Measurements from ENCODE around the gene SCT. TPM values are rescaled to one million over a fixed set of nuclear protein-coding genes. Genes with fewer than 3 reads are reported as not detected.

The SCT gene
- total and polyA plus RNA-seq, 2 of the 8 experiments (the other 6 are each of a cell fraction or from before 2014, with no cell fraction given): 1.7 to 2.0 TPM

DNA sequence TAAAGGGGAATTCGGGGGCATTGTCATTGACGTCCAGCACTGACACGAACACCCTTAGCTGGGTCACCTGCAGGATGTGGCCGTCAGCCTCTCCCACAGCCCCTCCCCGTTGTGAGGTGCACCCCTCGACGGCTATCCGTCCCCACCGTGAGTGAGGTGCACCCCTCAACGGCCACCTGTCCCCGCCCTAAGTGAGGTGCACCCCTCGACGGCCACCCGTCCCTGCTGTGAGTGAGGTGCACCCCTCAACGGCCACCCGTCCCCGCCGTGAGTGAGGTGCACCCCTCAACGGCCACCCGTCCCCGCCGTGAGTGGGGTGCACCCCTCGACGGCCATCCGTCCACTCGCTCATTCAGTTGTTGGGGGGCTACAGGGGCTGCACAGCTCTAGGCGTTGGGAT is 5.1 kb downstream of the SCT start:
- Histone ChIP-seq H4K20me1 (replicated peaks in 1 of 2; ENCODE audit: control insufficient read depth in 1 of 2, insufficient read depth in 2 of 2, low read length in 2 of 2) (peaks cover 0 to 9% of the 10 kb centered on the region in 2 experiments), H3K79me1 (ENCODE audit: low read depth, low read length) (no peaks in the 10 kb centered on the region), H3K27me3 (replicated peaks in 1 of 4; ENCODE audit: control insufficient read depth in 3 of 4, extremely low read depth in 1 of 4, insufficient read depth in 3 of 4, low read length in 3 of 4) (peaks cover 0 to 4% (median 0%) of the 10 kb centered on the region in 4 experiments; a peak in 3 of 7 replicates), H3K36me3 (ENCODE audit: control insufficient read depth in 2 of 4, insufficient read depth in 4 of 4, low read length in 3 of 4) (no peaks in the 10 kb centered on the region), H3K56ac (replicated peaks; ENCODE audit: insufficient read length, low read depth, low read length) (no peak overlapping the region), H3K4me1 (replicated peaks in 1 of 4; ENCODE audit: control insufficient read depth in 3 of 4, insufficient read depth in 4 of 4, low read length in 3 of 4) (peaks cover 0 to 6% (median 1%) of the 10 kb centered on the region in 4 experiments; a peak in 3 of 7 replicates), H2BK20ac (ENCODE audit: low read length) (no peak overlapping the region), H3K4ac (replicated peaks; ENCODE audit: insufficient read length, low read depth, low read length) (no peak overlapping the region), H3K14ac (ENCODE audit: insufficient read length) (no peak overlapping the region), H2AFZ (ENCODE audit: low read length) (no peak overlapping the region), H3K4me3 (ENCODE audit: extremely low read depth in 1 of 4, insufficient read depth in 2 of 4, low read depth in 3 of 4, low read length in 4 of 4) (no peak overlapping the region), H3K18ac (ENCODE audit: extremely low read depth, low read length) (no peak overlapping the region), H2BK5ac (ENCODE audit: low read depth, low read length) (no peak overlapping the region; the same call in 1 of the 2 replicates), H3K79me2 (ENCODE audit: control insufficient read depth in 1 of 2, insufficient read depth in 2 of 2, low read length in 2 of 2) (no peaks in the 10 kb centered on the region), H3K23me2 (ENCODE audit: low read depth, low read length) (no peaks in the 10 kb centered on the region; the same call in 1 of the 2 replicates), H3K23ac (ENCODE audit: insufficient read length) (no peak overlapping the region), H3K9ac (replicated peaks in 1 of 4; ENCODE audit: extremely low read depth in 1 of 4, low read depth in 3 of 4, low read length in 3 of 4) (no peak overlapping the region), H3K9me3 (ENCODE audit: insufficient read depth in 2 of 2, low read depth in 1 of 2, low read length in 1 of 2) (no peaks in the 10 kb centered on the region), H4K8ac (ENCODE audit: extremely low read depth, insufficient read depth, low read length) (no peak overlapping the region), H4K91ac (replicated peaks; ENCODE audit: insufficient read length, low read length) (no peak overlapping the region), H2BK12ac (ENCODE audit: low read depth, low read length) (no peak overlapping the region), H3K27ac (ENCODE audit: low read depth, low read length) (no peak overlapping the region), H2BK120ac (replicated peaks; ENCODE audit: low read depth, low read length) (no peak overlapping the region), H4K5ac (ENCODE audit: insufficient read length, low read depth, low read length) (no peak overlapping the region), H2AK5ac (ENCODE audit: low read depth, low read length) (no peak overlapping the region), H2BK15ac (ENCODE audit: low read length) (no peak overlapping the region), H3K4me2 (ENCODE audit: insufficient read depth in 1 of 2, low read depth in 2 of 2, low read length in 2 of 2) (no peak overlapping the region)
- CTCF ChIA-PET (ENCODE audit: partially characterized antibody): interaction anchor here (1.3 kb wide), 1 partner anchor 11 kb away, joined by 4 read pairs; no protein-coding TSS in a partner anchor
- no peak for DNase-seq (ENCODE audit: low read depth in 1 of 2, low spot score in 2 of 2)
- POLR2A ChIA-PET (ENCODE audit: partially characterized antibody): interaction anchor here (2.8 kb wide), 1 partner anchor 17 kb away, joined by 10 read pairs; no protein-coding TSS in a partner anchor
- no peak for FAIRE-seq
- WGBS, 2 experiments (ENCODE audit: extremely low coverage in 1 of 2, insufficient coverage in 1 of 2, insufficient read length in 1 of 2, insufficient replicate concordance in 2 of 2, low coverage in 1 of 2, low lambda C conversion rate in 2 of 2, missing lambda C conversion rate in 1 of 2): 94% methylated on average over 27 of the region's 27 CpGs; no CpG with 5 or more reads in 1 of the 2 experiments
- no peak for TF ChIP-seq RNF2 (IDR thresholded peaks at IDR 0.05; ENCODE audit: borderline replicate concordance, low read depth, low read length, missing control alignments, poor library complexity, severe bottlenecking)
- TF ChIP-seq RAD21 (IDR thresholded peaks at IDR 0.05 in 1 of 2, conservative IDR thresholded peaks at IDR 0.05 in 1 of 2; ENCODE audit: low read depth in 2 of 2, low read length in 2 of 2): no peak
- no peak for TF ChIP-seq TBP (IDR thresholded peaks at IDR 0.05; ENCODE audit: low read depth, low read length)
- TF ChIP-seq YY1 (IDR thresholded peaks at IDR 0.05; ENCODE audit: low read depth, low read length): no peak
- TF ChIP-seq RBBP5 (IDR thresholded peaks at IDR 0.05; ENCODE audit: borderline replicate concordance, low read depth, low read length): no peak
- TF ChIP-seq JUND (IDR thresholded peaks at IDR 0.05; ENCODE audit: low read length): no peak
- no peak for TF ChIP-seq SRF (IDR thresholded peaks at IDR 0.05; ENCODE audit: low read depth, low read length)
- no peak for TF ChIP-seq ASH2L (IDR thresholded peaks at IDR 0.05; ENCODE audit: low read length)
- no peak for TF ChIP-seq KDM5A (IDR thresholded peaks at IDR 0.05; ENCODE audit: low read length)
- TF ChIP-seq SIRT6 (IDR thresholded peaks at IDR 0.05; ENCODE audit: low read length): no peak
- TF ChIP-seq CTBP2 (IDR thresholded peaks at IDR 0.05; ENCODE audit: borderline replicate concordance, insufficient read depth, insufficient read length, low read length): no peak
- no peak for TF ChIP-seq EZH2 (IDR thresholded peaks at IDR 0.05; ENCODE audit: low read depth, low read length, severe bottlenecking)
- TF ChIP-seq TEAD4 (IDR thresholded peaks at IDR 0.05; ENCODE audit: low read depth, low read length): no peak
- no peak for TF ChIP-seq SUZ12 (IDR thresholded peaks at IDR 0.05; ENCODE audit: low read length)
